Pancreas (tissue), 10 donors: ENCODE results near the gene TPSG1. TPM values are rescaled to one million over a fixed set of nuclear protein-coding genes. Genes with fewer than 3 reads are reported as not detected.

Source experiments
- ATAC-seq, 4 donors: fragments of 200-7000 bp; cut with Tn5 transposase; one replicate each; pipeline versions ENCODE4 v1.8.0 to v1.9.1; 2020; ENCODE audit warnings: mild to moderate bottlenecking in 4 of 4, moderate library complexity in 4 of 4
- DNase-seq, 6 donors: peaks; one replicate each; pipeline ENCODE4 v3.0.0-alpha.2; 2020
- FAIRE-seq: peaks from 2 replicates; lab custom pipeline; 2012; peaks lifted over from hg19 to GRCh38; lab: Jason Lieb, UNC
- H3K27ac ChIP-seq, 4 donors: fragments of 200-600 bp; sonication (generic); 1 replicate in 3 of 4; 2 replicates in 1 of 4; pipeline versions ENCODE4 v1.5.0 to v1.8.0; 2020
- H3K27me3 ChIP-seq, 4 donors: fragments of 200-600 bp; one replicate each; pipeline ENCODE4 v1.8.0; 2021
- H3K36me3 ChIP-seq, 3 donors: fragments of 200-600 bp; sonication (generic) in 1 of 3; one replicate each; pipeline versions ENCODE4 v1.5.0 to v1.8.0; 2020 to 2021
- H3K4me1 ChIP-seq, 3 donors: fragments of 200-600 bp; one replicate each; pipeline ENCODE4 v1.8.0; 2021
- H3K4me3 ChIP-seq, 4 donors: fragments of 200-600 bp; sonication (generic) in 2 of 4; one replicate each; pipeline versions ENCODE4 v1.5.0 to v1.8.0; 2020 to 2021
- H3K9me3 ChIP-seq, 4 donors: fragments of 200-600 bp; one replicate each; pipeline ENCODE4 v1.8.0; 2021
- CTCF ChIP-seq, 4 donors: fragments of 200-600 bp; sonication (generic) in 3 of 4; IDR thresholded peaks; one replicate each; pipeline versions ENCODE4 v1.5.0 to v1.8.0; 2021; ENCODE audit warnings: antibody characterized with exemption in 4 of 4
- WGBS, 2 donors: extraction: QIAGEN DNeasy Blood & Tissue Kit; methylation state at CpG; one replicate each; pipeline ENCODE4 v1.1.7; 2013; 5-methylcytosine and 5-hydroxymethylcytosine counted together
- intact Hi-C, 3 donors: fragments of 100-400 bp; cut with DNase I; formaldehyde crosslinking; loops; one replicate each; pipeline versions ENCODE4 v1.11.1 to v1.14.2; 2022
- polyA plus RNA-seq, 2 donors: library from polyadenylated mRNA; stranded (reverse); fragments of 200-250 nt; gene quantifications; one replicate each; pipeline ENCODE4 v1.2.3, GENCODE V29; 2013
- total RNA-seq, 6 donors: library from RNA; stranded (reverse); fragmentation: NEBNext Ultra II Directional in 4 of 6; extraction: Animal tissue kit (Norgen Biotek cat#: 25700) in 4 of 6; gene quantifications; one replicate each; pipeline versions ENCODE4 v1.2.1 to v1.2.4, GENCODE V29; 2021 to 2023
- donor health status: healthy with polysubstance abuse.
- donor health status: DM: no; HTN: no; CAD: no; lungs with moderate emphysema.
- donor health status: DM: no; HTN: no; CAD: no.
- donor health status: control.
- donor health status: control.
- donor health status: Bipolar disorder and iron deficiency.
- donor health status: DM: yes; HTN: yes; CAD: no.
- donor health status: DM: no; HTN: no; CAD: no.
- donor health status: DM: no; HTN: no; CAD: no.
- donor health status: DM: yes; HTN: yes; CAD: no.

The TPSG1 gene
- total and polyA plus RNA-seq, 8 donors = 0.12 to 0.26 TPM; not detected in 6

GRCh38 chr16:1213796-1214372 is 11.2 kb downstream of the TPSG1 start:
- Histone ChIP-seq H3K4me3 (no peak overlapping the region), H3K4me1 (no peaks in the 10 kb centered on the region), H3K9me3 (no peaks in the 10 kb centered on the region), H3K27ac (no peak overlapping the region), H3K27me3 (no peaks in the 10 kb centered on the region), H3K36me3 (no peaks in the 10 kb centered on the region)
- 66 to 78% methylated on average over 25 of the region's 25 CpGs for WGBS, 2 donors
- no peak for TF ChIP-seq CTCF (IDR thresholded peaks at IDR 0.05)
- DNase-seq (no peak), FAIRE-seq (no peak), ATAC-seq (no peak)
- intact Hi-C loops = no loop called here

GRCh38 chr16:1213231-1213630 is 11.8 kb downstream of the TPSG1 start:
- no peak overlapping the region for H3K4me3 ChIP-seq
- DNase-seq (no peak), FAIRE-seq (no peak), ATAC-seq (no peak)
- H3K27ac ChIP-seq = no peak overlapping the region
- H3K27me3 ChIP-seq = no peaks in the 10 kb centered on the region
- H3K4me1 ChIP-seq = no peaks in the 10 kb centered on the region
- 71 to 83% methylated on average over 8 of the region's 8 CpGs for WGBS, 2 donors
- intact Hi-C loops = no loop called here
- TF ChIP-seq CTCF (IDR thresholded peaks at IDR 0.05) = no peak
- no peaks in the 10 kb centered on the region for H3K36me3 ChIP-seq
- H3K9me3 ChIP-seq = no peaks in the 10 kb centered on the region

GRCh38 chr16:1212616-1213194 is 12.4 kb downstream of the TPSG1 start:
- Histone ChIP-seq H3K27ac (no peak overlapping the region), H3K4me3 (no peak overlapping the region), H3K4me1 (no peaks in the 10 kb centered on the region), H3K9me3 (no peaks in the 10 kb centered on the region), H3K36me3 (no peaks in the 10 kb centered on the region), H3K27me3 (no peaks in the 10 kb centered on the region)
- intact Hi-C loops = no loop called here
- TF ChIP-seq CTCF (IDR thresholded peaks at IDR 0.05) = no peak
- WGBS, 2 donors = 78 to 89% methylated on average over 36 to 40 of the region's 40 CpGs
- DNase-seq (no peak), FAIRE-seq (no peak), ATAC-seq (no peak)

GRCh38 chr16:1211451-1212268 is 13.4 kb downstream of the TPSG1 start:
- WGBS, 2 donors = 78 to 87% methylated on average over 49 to 65 of the region's 65 CpGs
- no peak overlapping the region for H3K4me3 ChIP-seq
- ATAC-seq = no peak
- H3K36me3 ChIP-seq = no peaks in the 10 kb centered on the region
- no peaks in the 10 kb centered on the region for H3K4me1 ChIP-seq
- TF ChIP-seq CTCF (IDR thresholded peaks at IDR 0.05) = no peak
- FAIRE-seq = no peak
- H3K9me3 ChIP-seq = no peaks in the 10 kb centered on the region
- no peak for DNase-seq
- no peaks in the 10 kb centered on the region for H3K27me3 ChIP-seq
- no peak overlapping the region for H3K27ac ChIP-seq
- intact Hi-C loops = no loop called here
